Measurements from ENCODE around the gene DNAAF1. TPM values are rescaled to one million over a fixed set of nuclear protein-coding genes. Genes with fewer than 3 reads are reported as not detected.
A peak's percentile ranks its signal among the peaks of the same experiment; 100 is the strongest.
"Not testable (repeated sequence)": the region's sequence is repeated elsewhere in the genome, so short reads cannot be mapped to it uniquely, and the experiment has no call there.

DNAAF1 gene
- total RNA-seq, 2 donors from 2014 or later = 0.32 to 8.2 TPM

DNA sequence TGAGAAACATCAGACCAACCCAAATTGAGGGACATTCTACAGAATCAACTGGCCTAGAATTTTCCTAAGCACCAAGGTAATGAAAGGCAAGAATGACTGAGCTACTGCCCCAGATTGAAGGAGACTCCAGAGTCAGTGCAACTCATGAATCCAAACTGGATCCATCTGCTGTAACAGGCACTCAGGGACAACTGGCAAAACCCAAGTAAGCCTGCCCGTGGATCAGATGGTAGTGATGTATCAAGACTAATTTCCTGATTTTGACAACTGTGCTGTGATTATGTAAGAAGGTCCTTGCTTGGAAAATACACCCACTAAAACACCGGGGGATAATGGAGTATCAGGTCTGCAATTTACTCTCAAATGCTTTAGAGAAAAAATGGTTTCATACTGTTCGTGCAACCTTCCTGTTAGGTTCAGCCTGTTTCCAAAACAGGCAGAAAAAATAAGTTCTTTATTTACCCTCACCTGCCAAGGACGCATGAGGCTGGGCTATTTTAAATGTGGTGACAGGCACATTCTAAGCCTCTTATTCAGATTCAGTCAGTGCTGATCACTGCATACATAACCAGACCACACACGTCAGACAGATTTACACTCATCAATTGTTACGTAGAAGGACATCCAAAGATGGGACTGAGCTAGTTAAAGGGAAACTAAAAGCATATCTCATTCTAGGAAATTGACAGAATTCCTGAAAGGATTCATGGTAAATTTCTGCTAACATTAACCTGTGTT is 35.3 kb upstream of the DNAAF1 start:
- no peak for TF ChIP-seq POLR2AphosphoS5 (IDR thresholded peaks at IDR 0.05)
- TF ChIP-seq POLR2A (IDR thresholded peaks at IDR 0.05) = no peak
- TF ChIP-seq, protein P1, sequence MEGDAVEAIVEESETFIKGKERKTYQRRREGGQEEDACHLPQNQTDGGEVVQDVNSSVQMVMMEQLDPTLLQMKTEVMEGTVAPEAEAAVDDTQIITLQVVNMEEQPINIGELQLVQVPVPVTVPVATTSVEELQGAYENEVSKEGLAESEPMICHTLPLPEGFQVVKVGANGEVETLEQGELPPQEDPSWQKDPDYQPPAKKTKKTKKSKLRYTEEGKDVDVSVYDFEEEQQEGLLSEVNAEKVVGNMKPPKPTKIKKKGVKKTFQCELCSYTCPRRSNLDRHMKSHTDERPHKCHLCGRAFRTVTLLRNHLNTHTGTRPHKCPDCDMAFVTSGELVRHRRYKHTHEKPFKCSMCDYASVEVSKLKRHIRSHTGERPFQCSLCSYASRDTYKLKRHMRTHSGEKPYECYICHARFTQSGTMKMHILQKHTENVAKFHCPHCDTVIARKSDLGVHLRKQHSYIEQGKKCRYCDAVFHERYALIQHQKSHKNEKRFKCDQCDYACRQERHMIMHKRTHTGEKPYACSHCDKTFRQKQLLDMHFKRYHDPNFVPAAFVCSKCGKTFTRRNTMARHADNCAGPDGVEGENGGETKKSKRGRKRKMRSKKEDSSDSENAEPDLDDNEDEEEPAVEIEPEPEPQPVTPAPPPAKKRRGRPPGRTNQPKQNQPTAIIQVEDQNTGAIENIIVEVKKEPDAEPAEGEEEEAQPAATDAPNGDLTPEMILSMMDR (IDR thresholded peaks at IDR 0.05) = no peak
- Histone ChIP-seq H3K36me3 (no peaks in the 10 kb centered on the region), H3K9me3 (no peaks in the 10 kb centered on the region), H3K4me3 (no peak overlapping the region), H3K27ac (no peak overlapping the region), H3K4me1 (replicated peaks) (no peaks in the 10 kb centered on the region), H3K27me3 (replicated peaks; ENCODE audit: insufficient read depth) (no peaks in the 10 kb centered on the region)
- DNase-seq (ENCODE audit: low spot score) = no peak
- intact Hi-C loops (cut with DNase I) = no loop called here
- 57% methylated on average over 6 of the region's 6 CpGs for WGBS

DNA sequence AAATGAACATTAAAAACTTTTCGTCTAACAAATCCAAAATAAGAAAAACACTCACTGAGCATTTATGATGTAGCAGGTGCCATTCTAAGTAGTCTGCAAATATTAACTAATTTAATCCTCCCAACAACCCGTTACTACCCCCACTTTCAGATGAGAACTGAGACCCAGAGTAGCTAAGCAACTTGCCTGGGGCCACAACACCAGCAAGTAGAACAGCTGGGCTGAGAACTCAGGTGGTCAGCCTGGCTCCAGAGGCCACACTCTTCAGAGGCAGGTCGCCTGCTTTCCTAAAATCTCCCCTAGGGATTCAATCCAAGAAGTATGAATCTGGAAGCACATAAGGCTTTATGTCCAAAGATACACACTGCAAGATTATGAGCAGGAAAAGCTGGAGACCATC is 34.6 kb upstream of the DNAAF1 start:
- no peak overlapping the region for H3K27ac ChIP-seq
- no peak overlapping the region for H3K4me3 ChIP-seq
- no peaks in the 10 kb centered on the region for H3K36me3 ChIP-seq
- no peak for DNase-seq (ENCODE audit: low spot score)
- 86% methylated on average over 3 of the region's 3 CpGs for WGBS
- intact Hi-C loops (cut with DNase I) = no loop called here
- peaks cover 2% of the 10 kb centered on the region for H3K4me1 ChIP-seq (replicated peaks)
- H3K27me3 ChIP-seq (replicated peaks; ENCODE audit: insufficient read depth) = no peaks in the 10 kb centered on the region
- H3K9me3 ChIP-seq = no peaks in the 10 kb centered on the region
- no peak for TF ChIP-seq POLR2AphosphoS5 (IDR thresholded peaks at IDR 0.05)
- TF ChIP-seq POLR2A (IDR thresholded peaks at IDR 0.05) = no peak
- TF ChIP-seq, protein P1 (IDR thresholded peaks at IDR 0.05) = no peak

DNA sequence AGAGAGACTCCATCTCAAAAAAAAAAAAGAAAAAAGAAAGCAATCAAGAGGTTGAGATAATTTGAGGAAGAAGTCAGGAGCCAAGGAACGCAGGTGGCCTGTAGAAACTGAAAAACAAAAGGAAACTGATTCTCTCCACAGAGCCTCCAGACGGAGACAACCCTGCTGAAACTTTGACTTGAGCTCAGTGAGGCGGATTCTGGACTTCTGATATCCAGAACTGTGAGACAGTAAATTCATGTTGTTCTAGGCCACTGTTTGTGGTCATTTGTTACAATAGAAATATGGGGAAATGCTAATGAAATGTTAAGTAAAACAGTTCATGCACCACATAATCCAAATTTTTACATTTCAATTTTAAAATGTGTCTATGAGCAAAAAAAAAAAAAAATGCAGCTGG is 33.6 kb upstream of the DNAAF1 start:
- Histone ChIP-seq H3K27ac (no peak overlapping the region), H3K27me3 (replicated peaks; ENCODE audit: insufficient read depth) (no peaks in the 10 kb centered on the region), H3K36me3 (no peaks in the 10 kb centered on the region), H3K4me1 (replicated peaks) (peaks cover 3% of the 10 kb centered on the region), H3K9me3 (no peaks in the 10 kb centered on the region), H3K4me3 (no peak overlapping the region)
- 73% methylated on average over 3 of the region's 3 CpGs for WGBS
- intact Hi-C loops (cut with DNase I) = no loop called here
- DNase-seq (ENCODE audit: low spot score) = no peak
- TF ChIP-seq POLR2A (IDR thresholded peaks at IDR 0.05) = no peak
- TF ChIP-seq POLR2AphosphoS5 (IDR thresholded peaks at IDR 0.05) = no peak
- TF ChIP-seq, protein P1 (IDR thresholded peaks at IDR 0.05) = no peak

DNA sequence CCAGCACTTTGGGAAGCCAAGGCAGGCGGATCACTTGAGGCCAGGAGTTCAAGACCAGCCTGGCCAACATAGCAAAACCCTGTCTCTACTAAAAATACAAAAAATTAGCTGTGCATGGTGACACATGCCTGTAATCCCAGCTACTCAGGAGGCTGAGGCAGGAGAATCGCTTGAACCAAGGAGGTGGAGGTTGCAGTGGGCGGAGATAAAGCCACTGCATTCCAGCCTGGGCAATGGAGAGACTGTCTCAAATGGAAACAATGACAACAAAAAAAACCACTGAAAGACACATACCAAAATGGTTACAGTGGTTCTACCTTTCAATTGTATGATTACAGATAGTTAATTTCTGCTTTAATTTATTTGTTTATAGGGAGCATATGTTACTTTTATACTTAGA is 33.2 kb upstream of the DNAAF1 start:
- H3K27ac ChIP-seq; H3K4me1 ChIP-seq (replicated peaks); intact Hi-C loops (cut with DNase I); DNase-seq (ENCODE audit: low spot score); H3K27me3 ChIP-seq (replicated peaks; ENCODE audit: insufficient read depth); H3K36me3 ChIP-seq; H3K4me3 ChIP-seq; H3K9me3 ChIP-seq: not testable (repeated sequence)
- WGBS = 96% methylated on average over 3 of the region's 3 CpGs

GRCh38 chr16:84115919-84116719 is 29.0 kb upstream of the DNAAF1 start:
- Histone ChIP-seq H3K9me3 (no peaks in the 10 kb centered on the region), H3K27ac (peak overlapping the region; percentile 84 to 87), H3K27me3 (replicated peaks; ENCODE audit: insufficient read depth) (no peaks in the 10 kb centered on the region), H3K4me1 (replicated peaks) (peaks cover 3% of the 10 kb centered on the region), H3K36me3 (no peaks in the 10 kb centered on the region), H3K4me3 (peak overlapping the region; percentile 66 to 70)
- whole genome bisulfite sequencing = under 1% methylated on average over 55 of the region's 57 CpGs
- TF ChIP-seq POLR2A (IDR thresholded peaks at IDR 0.05) = no peak
- TF ChIP-seq, protein P1 (IDR thresholded peaks at IDR 0.05) = peak in 1 of 4 experiments; percentile 25
- intact Hi-C loops (cut with DNase I) = no loop called here
- peak; percentile 41 for DNase-seq (ENCODE audit: low spot score)
